Tibial nerve (tissue), 4 donors: ENCODE measurements around the gene SMARCA5. TPM values are rescaled to one million over a fixed set of nuclear protein-coding genes. Genes with fewer than 3 reads are reported as not detected.

ENCODE experiments used
- DNase-seq, 2 donors: peaks; one replicate each; pipeline ENCODE4 v3.0.0-alpha.2; 2019; ENCODE audit warnings: low spot score in 2 of 2
- H3K27ac ChIP-seq, 4 donors: fragments of 200-600 bp; sonication (generic) in 3 of 4; one replicate each; pipeline ENCODE4 v1.5.1; 2017 to 2019; ENCODE audit warnings: mild to moderate bottlenecking in 1 of 4
- H3K27me3 ChIP-seq, 2 donors: fragments of 200-600 bp; sonication (generic) in 1 of 2; one replicate each; pipeline versions ENCODE4 v1.5.1 to v1.6.0; 2017 to 2019
- H3K36me3 ChIP-seq, 3 donors: fragments of 200-600 bp; sonication (generic); one replicate each; pipeline ENCODE4 v1.5.1; 2018 to 2019
- H3K4me1 ChIP-seq, 4 donors: fragments of 200-600 bp; sonication (generic) in 3 of 4; one replicate each; pipeline ENCODE4 v1.5.1; 2017 to 2019
- H3K4me3 ChIP-seq, 4 donors: fragments of 200-600 bp; sonication (generic) in 3 of 4; one replicate each; pipeline ENCODE4 v1.5.1; 2017 to 2019; ENCODE audit warnings: mild to moderate bottlenecking in 1 of 4, moderate library complexity in 1 of 4
- H3K9me3 ChIP-seq, 4 donors: fragments of 200-600 bp; sonication (generic) in 3 of 4; one replicate each; pipeline ENCODE4 v1.5.1; 2017 to 2019
- EP300 ChIP-seq, 2 donors: sonication (generic); formaldehyde crosslinking; IDR thresholded peaks; one replicate each; pipeline ENCODE4 v1.6.1; 2017; ENCODE audit warnings: antibody characterized with exemption in 2 of 2, mild to moderate bottlenecking in 1 of 2
- POLR2A ChIP-seq, 2 donors: fragments of 450-650 bp; IDR thresholded peaks; one replicate each; pipeline ENCODE4 v1.6.1; 2017; ENCODE audit warnings: antibody characterized with exemption in 2 of 2, mild to moderate bottlenecking in 2 of 2, moderate library complexity in 2 of 2
- WGBS, 2 donors: methylation state at CpG; one replicate each; pipeline ENCODE4 v1.1.5; 2018; 5-methylcytosine and 5-hydroxymethylcytosine counted together
- total RNA-seq, 4 donors: library from RNA; depleted of rRNA; stranded (reverse); fragments of >200 nt; gene quantifications; one replicate each; pipeline ENCODE4 v1.1.0, GENCODE V29; 2016
- TF ChIP-seq, protein P1 (sequence below), 5 experiments: fragments of 200-600 bp in 3 of 5; fragments of 450-650 bp in 2 of 5; sonication (generic) in 3 of 5; IDR thresholded peaks; one replicate each; pipeline ENCODE4 v1.5.1; 2016 to 2019; ENCODE audit warnings: antibody characterized with exemption in 5 of 5, mild to moderate bottlenecking in 3 of 5, moderate library complexity in 2 of 5

The SMARCA5 gene
- total RNA-seq, 4 donors from 2014 or later, result 31.8 to 43.1 (median 35.0) TPM

DNA sequence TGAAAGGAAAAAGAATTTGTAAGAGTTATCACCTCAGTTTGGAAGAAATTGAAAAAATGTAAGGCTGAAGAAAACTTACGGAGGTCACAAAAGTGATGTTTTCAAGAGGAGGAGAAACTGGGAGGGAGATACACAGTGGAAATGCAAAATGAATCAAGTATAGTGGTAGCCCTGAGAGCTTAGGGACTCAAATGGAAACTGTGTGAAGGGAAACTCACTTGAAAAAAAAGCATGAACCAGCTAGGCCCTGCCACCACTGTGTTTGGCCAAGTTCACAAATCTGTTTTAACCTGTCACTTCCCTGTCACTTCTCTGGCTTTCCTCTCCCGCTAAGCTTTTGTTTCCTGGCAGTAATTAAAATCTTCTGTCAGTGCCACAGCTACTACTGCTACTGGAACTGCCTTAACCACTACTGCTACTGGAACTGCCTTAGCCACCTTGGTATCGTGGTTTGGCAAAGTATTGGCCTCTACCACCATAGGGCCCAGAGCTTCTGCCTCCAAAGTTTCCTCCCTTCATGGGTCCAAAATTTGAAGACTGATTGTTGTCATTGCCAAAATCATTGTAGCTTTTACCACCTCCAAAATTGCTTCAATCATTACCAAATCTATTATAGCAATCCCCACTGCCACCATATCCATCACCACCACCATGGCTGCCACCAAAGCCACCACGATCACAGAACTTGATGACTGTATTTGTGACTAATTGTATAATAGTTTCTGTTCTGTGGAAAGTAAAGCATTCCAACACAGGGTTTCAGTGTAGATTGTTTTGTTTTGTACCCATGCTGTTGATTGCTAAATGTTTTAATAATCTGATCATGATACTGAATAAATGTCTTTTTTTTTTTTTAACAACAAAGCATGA, 41.5 kb downstream of the SMARCA5 start:
- WGBS, 2 donors, result 68 to 71% methylated on average over 4 of the region's 4 CpGs
- no peak for DNase-seq
- Histone ChIP-seq H3K27me3 (no peaks in the 10 kb centered on the region), H3K4me3 (no peak overlapping the region), H3K9me3 (no peaks in the 10 kb centered on the region), H3K27ac (no peak overlapping the region), H3K36me3 (peaks cover 0 to 55% (median 0%) of the 10 kb centered on the region in 3 donors), H3K4me1 (peaks cover 0 to 14% (median 2%) of the 10 kb centered on the region in 4 donors)
- TF ChIP-seq POLR2A (IDR thresholded peaks at IDR 0.05), result no peak
- no peak for TF ChIP-seq EP300 (IDR thresholded peaks at IDR 0.05)
- TF ChIP-seq, protein P1, sequence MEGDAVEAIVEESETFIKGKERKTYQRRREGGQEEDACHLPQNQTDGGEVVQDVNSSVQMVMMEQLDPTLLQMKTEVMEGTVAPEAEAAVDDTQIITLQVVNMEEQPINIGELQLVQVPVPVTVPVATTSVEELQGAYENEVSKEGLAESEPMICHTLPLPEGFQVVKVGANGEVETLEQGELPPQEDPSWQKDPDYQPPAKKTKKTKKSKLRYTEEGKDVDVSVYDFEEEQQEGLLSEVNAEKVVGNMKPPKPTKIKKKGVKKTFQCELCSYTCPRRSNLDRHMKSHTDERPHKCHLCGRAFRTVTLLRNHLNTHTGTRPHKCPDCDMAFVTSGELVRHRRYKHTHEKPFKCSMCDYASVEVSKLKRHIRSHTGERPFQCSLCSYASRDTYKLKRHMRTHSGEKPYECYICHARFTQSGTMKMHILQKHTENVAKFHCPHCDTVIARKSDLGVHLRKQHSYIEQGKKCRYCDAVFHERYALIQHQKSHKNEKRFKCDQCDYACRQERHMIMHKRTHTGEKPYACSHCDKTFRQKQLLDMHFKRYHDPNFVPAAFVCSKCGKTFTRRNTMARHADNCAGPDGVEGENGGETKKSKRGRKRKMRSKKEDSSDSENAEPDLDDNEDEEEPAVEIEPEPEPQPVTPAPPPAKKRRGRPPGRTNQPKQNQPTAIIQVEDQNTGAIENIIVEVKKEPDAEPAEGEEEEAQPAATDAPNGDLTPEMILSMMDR (IDR thresholded peaks at IDR 0.05), result no peak

DNA sequence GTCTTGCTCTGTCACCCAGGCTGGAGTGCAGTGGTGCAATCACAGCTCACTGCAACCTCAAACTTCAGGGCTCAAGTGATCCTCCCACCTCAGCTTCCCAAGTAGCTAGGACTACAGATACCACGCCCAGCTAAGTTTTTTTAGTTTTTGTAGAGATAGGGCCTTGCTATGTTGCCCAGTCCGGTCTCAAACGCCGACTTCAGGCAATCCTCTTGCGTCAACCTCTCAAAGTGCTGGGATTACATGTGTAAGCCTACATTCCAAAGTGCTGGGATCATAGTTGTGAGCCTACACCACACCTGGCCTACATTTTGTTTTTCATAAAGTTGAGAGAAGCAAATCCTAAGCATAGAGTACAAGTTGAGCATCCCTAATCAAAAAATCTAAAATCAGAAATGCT, 42.2 kb downstream of the SMARCA5 start:
- H3K4me3 ChIP-seq, result no peak overlapping the region
- peaks cover 0 to 15% (median 2%) of the 10 kb centered on the region in 4 donors for H3K4me1 ChIP-seq
- H3K27me3 ChIP-seq, result no peaks in the 10 kb centered on the region
- no peak for TF ChIP-seq EP300 (IDR thresholded peaks at IDR 0.05)
- no peak for TF ChIP-seq POLR2A (IDR thresholded peaks at IDR 0.05)
- TF ChIP-seq, protein P1 (IDR thresholded peaks at IDR 0.05), result no peak
- H3K36me3 ChIP-seq, result peaks cover 0 to 48% (median 0%) of the 10 kb centered on the region in 3 donors
- WGBS, 2 donors, result 90 to 94% methylated on average over 5 of the region's 5 CpGs
- H3K9me3 ChIP-seq, result no peaks in the 10 kb centered on the region
- no peak overlapping the region for H3K27ac ChIP-seq
- DNase-seq, result no peak

DNA sequence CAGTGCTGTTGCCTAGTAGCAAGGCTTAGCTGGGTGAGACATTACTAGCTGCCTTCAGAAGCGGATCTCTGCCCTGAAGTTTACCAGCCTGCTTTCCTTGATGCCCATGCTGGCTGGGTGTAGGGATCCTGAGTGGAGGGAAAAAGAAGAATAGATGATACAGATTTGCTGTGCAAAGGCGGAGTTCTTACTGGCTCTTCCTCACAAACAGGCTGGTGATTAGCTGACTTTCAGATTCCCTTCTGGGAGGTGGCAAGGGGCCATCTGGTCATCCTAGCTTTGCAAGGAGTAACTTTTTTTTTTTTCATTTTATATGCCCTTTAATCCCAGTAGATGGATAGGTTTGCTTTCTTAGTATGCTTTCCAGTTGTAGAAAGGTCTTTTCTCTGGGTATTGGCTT, 44.8 kb downstream of the SMARCA5 start:
- DNase-seq, result no peak
- 93 to 97% methylated on average over 2 of the region's 2 CpGs for WGBS, 2 donors
- H3K4me3 ChIP-seq, result no peak overlapping the region

DNA sequence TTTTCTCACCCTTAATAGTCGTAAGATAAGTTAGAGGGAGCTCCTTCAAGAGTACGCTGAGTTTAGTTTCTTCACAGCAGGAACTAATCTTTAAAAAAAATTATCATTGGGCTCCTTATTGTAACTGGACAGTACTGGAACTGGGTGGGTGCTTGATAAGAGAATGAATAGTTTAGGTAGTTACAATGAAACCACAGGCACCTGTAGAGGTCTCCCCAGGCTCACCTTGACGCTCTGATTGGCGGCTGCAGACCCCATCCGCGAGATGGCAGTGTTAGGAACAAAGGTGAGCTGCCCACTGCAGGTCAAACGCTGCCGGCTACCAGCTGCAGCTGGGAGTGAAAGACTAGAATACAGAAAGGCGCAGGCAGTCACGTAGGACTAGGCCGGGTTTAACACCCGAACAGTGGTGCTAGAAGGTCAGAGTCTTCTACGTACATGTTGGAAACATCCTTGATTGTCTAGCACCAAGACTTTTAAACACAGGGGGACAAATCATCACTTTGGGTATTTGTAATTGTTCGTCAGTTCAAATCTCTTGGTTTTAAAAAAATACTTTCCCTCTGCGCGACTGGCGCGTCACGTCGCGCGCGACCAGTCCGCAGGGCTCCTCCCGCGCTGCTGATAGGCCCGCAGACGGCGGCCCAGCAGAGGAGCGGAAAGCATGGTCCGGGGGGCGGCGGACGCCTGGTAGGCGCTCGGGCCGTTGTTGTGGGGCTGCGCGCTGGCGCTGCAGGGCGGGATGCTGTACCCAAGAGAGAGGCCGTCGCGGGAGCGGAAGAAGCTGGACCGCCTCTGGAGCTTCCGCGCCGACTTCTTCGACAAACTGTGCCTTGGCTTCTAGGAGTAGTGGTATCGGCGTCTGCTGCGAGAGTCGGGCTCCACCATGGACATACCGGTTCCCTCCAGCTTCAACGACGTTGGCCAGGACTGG, 45.6 kb downstream of the SMARCA5 start:
- peak overlapping the region; percentile 37 to 73 (median 65) for H3K4me3 ChIP-seq
- H3K4me1 ChIP-seq, result peaks cover 0 to 15% (median 2%) of the 10 kb centered on the region in 4 donors
- peak; percentile 20 to 36 for DNase-seq
- H3K36me3 ChIP-seq, result peaks cover 0 to 19% (median 0%) of the 10 kb centered on the region in 3 donors
- TF ChIP-seq EP300 (IDR thresholded peaks at IDR 0.05), result peak in 1 of 2 donors; percentile 28
- no peak for TF ChIP-seq POLR2A (IDR thresholded peaks at IDR 0.05)
- TF ChIP-seq, protein P1 (IDR thresholded peaks at IDR 0.05), result peak; percentile 24 to 40 (median 32)
- H3K27ac ChIP-seq, result peak overlapping the region in 3 of 4 donors; percentile 33 to 61 (median 55)
- WGBS, 2 donors, result 5% methylated on average over 33 to 42 of the region's 57 CpGs
- H3K27me3 ChIP-seq, result no peaks in the 10 kb centered on the region
- no peaks in the 10 kb centered on the region for H3K9me3 ChIP-seq

More for the DNA sequence above, 44.8 kb downstream of the SMARCA5 start:
- Histone ChIP-seq H3K27me3 (no peaks in the 10 kb centered on the region), H3K27ac (peak overlapping the region in 1 of 4 donors; percentile 61), H3K36me3 (peaks cover 0 to 26% (median 0%) of the 10 kb centered on the region in 3 donors), H3K4me1 (peaks cover 0 to 15% (median 2%) of the 10 kb centered on the region in 4 donors), H3K9me3 (no peaks in the 10 kb centered on the region)
- TF ChIP-seq POLR2A (IDR thresholded peaks at IDR 0.05) (no peak), EP300 (IDR thresholded peaks at IDR 0.05) (no peak)
- TF ChIP-seq, protein P1 (IDR thresholded peaks at IDR 0.05), result no peak
